ENCODE results near the gene GOLGA7B.
"Not testable (repeated sequence)": the region's sequence is repeated elsewhere in the genome, so short reads cannot be mapped to it uniquely, and the experiment has no call there.

The GOLGA7B gene

DNA sequence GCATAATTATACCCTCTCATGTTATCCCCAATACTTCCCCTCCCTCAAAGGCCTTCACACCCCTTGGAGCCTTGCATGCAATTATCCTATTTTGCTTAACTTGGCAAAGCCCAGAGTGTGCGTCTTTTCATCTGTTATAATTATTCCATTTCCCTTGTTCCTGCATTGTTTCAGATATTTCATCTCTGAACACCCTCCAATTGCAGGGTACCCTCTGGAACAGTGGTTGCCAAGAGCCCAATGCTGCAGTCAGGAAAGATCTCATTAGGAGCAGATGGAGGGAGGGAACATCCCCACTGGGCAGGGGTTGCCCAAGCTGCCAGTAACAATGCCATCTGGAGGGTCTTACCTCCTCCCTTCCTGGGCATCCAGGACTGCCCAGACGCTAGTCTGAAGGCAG lies 18.4 kb upstream of the GOLGA7B start:
- FAIRE-seq (no peak), DNase-seq (ENCODE audit: insufficient read length, low spot score) (no peak)
- TF ChIP-seq CTCF (IDR thresholded peaks at IDR 0.05; ENCODE audit: insufficient read depth, missing control alignments), result no peak

DNA sequence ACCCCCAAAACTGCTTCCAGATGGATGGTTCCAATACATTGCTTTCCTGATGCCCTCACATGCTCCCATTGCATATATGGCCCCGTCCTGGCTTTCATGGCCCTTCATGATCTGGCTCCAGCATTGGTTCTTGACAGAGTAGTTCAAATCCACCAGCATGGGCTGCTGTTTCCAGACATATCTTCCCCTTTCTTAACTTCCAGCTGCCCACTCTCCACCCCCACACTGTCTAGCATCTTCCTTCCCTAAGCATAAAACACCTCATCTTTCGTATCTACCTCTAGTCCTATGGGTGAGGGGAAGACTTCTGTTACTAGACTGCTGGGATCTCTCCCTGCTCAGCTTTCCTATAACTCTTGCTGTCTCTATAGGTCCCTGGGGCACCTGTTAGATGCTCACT lies 13.2 kb upstream of the GOLGA7B start:
- DNase-seq (ENCODE audit: insufficient read length, low spot score) (no peak), FAIRE-seq (no peak)
- TF ChIP-seq CTCF (IDR thresholded peaks at IDR 0.05; ENCODE audit: insufficient read depth, missing control alignments), result no peak

DNA sequence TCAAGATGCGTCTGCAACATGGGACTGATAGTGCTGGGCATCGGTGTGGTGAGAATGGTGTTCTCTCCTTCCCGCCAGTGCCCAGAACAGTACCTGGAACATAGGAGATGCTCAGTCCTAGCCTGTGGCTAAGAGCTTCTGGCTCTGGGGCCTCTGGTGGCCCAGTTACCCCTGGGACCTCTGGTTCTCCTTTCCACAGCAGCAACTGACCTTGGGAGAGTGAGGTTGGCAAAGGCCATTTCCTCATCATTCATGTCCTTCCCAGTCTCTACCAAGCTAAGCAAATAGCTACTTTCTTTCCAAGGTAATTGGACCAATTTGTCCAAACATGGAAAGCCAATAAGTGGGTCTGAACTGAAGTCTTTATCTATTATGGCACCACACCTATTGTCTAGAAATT lies 11.6 kb upstream of the GOLGA7B start:
- FAIRE-seq, result no peak
- DNase-seq (ENCODE audit: insufficient read length, low spot score), result no peak
- no peak for TF ChIP-seq CTCF (IDR thresholded peaks at IDR 0.05; ENCODE audit: insufficient read depth, missing control alignments)

DNA sequence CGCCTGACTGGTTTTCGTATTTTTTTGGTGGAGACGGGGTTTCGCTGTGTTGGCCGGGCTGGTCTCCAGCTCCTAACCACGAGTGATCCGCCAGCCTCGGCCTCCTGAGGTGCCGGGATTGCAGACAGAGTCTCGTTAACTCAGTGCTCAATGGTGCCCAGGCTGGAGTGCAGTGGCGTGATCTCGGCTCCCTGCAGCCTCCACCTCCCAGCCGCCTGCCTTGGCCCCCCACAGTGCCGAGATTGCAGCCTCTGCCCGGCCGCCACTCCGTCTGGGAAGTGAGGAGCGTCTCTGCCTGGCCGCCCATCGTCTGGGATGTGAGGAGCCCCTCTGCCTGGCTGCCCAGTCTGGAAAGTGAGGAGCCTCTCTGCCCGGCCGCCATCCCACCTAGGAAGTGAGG lies 8.5 kb upstream of the GOLGA7B start:
- FAIRE-seq; DNase-seq (ENCODE audit: insufficient read length, low spot score): not testable (repeated sequence)

- not testable (repeated sequence) for FAIRE-seq; DNase-seq (ENCODE audit: insufficient read length, low spot score)
Measured at GRCh38 chr10:97842114-97842513, 7.5 kb upstream of the GOLGA7B start.

DNA sequence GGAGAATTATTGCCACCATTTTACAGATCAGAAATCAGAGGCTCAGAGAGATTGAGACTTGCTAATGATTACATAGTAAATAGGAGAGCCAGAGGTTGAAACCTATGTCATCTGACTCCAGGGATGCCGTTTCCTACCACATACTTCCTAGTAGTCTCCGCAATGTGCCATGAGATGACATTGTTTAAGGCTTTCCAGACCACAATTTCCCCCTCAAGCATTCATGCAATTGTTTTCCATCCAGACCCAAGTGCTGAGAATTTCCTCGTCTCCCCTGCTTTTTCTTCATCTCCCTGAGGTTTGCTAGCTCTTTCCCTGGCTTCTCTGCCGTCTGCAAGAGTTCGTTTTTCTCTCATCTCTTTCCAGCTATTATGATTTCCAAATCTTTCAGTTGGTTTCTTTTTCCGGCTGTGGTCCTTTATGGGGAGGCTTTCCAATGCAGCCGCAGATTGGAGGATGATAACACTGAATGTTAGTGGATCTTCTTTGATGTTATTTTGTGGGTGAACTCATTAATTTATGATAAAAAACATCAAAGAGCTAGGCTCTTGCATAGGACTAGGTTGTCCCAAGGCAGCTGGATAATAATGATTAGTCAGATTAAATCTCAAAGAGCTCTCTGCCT lies 6.9 kb upstream of the GOLGA7B start:
- no peak for TF ChIP-seq CTCF (IDR thresholded peaks at IDR 0.05; ENCODE audit: insufficient read depth, missing control alignments)
- no peak for FAIRE-seq
- no peak for DNase-seq (ENCODE audit: insufficient read length, low spot score)

DNA sequence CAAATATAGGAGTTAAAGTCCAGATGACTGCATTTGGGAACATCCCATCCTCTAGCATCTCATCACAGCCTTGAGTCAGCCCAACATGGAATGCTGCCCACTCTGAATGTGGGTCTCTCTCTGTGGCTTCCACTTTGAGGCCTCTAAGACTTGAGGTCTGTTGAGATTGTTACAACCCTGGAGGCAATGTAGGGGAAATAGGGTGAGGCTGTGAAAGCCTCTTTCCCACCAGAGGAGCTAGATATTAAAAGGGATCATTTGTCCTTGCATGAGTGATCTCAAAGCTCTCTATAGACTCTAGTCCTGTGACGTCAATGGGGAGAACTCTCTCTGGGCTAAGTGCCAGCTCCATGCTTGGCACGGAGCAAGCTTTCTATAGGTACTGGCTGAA lies 6.4 kb upstream of the GOLGA7B start:
- no peak for TF ChIP-seq CTCF (IDR thresholded peaks at IDR 0.05; ENCODE audit: insufficient read depth, missing control alignments)
- FAIRE-seq (no peak), DNase-seq (ENCODE audit: insufficient read length, low spot score) (no peak)

DNA sequence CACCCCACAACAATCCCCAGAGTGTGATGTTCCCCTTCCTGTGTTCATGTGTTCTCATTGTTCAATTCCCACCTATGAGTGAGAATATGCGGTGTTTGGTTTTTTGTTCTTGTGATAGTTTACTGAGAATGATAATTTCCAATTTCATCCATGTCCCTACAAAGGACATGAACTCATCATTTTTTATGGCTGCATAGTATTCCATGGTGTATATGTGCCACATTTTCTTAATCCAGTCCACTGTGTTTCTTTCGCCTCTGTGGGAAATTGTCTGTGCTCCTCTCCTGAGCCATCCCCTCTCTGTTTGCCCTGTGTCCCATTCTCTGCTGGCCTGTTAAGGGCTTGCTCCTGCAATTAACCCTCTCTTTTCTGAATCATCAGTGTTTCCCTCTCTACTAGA lies 5.7 kb upstream of the GOLGA7B start:
- FAIRE-seq; DNase-seq (ENCODE audit: insufficient read length, low spot score): not testable (repeated sequence)

GRCh38 chr10:97844678-97845077 lies 5.0 kb upstream of the GOLGA7B start:
- no peak for DNase-seq (ENCODE audit: insufficient read length, low spot score)
- FAIRE-seq, result no peak
- TF ChIP-seq CTCF (IDR thresholded peaks at IDR 0.05; ENCODE audit: insufficient read depth, missing control alignments), result no peak

All from D721Med (cell line).